Peyer's patch (tissue), 4 donors: ENCODE measurements around the gene KRTAP5-4. TPM values are rescaled to one million over a fixed set of nuclear protein-coding genes. Genes with fewer than 3 reads are reported as not detected.
"Not testable (repeated sequence)": the region's sequence is repeated elsewhere in the genome, so short reads cannot be mapped to it uniquely, and the experiment has no call there.

Experiments
- DNase-seq, 3 donors: peaks; one replicate each; pipeline ENCODE4 v3.0.0-alpha.2; 2017 to 2019
- H3K27ac ChIP-seq, 4 donors: fragments of 200-600 bp; sonication (generic); one replicate each; pipeline ENCODE4 v1.5.1; 2016 to 2019
- H3K27me3 ChIP-seq, 2 donors: fragments of 200-600 bp; sonication (generic); one replicate each; pipeline ENCODE4 v1.5.1; 2019
- H3K36me3 ChIP-seq, 3 donors: fragments of 200-600 bp; sonication (generic); one replicate each; pipeline ENCODE4 v1.5.1; 2016 to 2019
- H3K4me1 ChIP-seq, 4 donors: fragments of 200-600 bp; sonication (generic); one replicate each; pipeline ENCODE4 v1.5.1; 2016 to 2019
- H3K4me3 ChIP-seq, 4 donors: fragments of 200-600 bp; sonication (generic); 1 replicate in 3 of 4; 2 replicates in 1 of 4; pipeline ENCODE4 v1.5.1; 2016 to 2019; ENCODE audit warnings: mild to moderate bottlenecking in 1 of 4
- H3K9me3 ChIP-seq, 4 donors: fragments of 200-600 bp; sonication (generic); one replicate each; pipeline ENCODE4 v1.5.1; 2016 to 2019; ENCODE audit warnings: mild to moderate bottlenecking in 1 of 4
- CTCF ChIP-seq, 6 experiments: fragments of 450-650 bp in 4 of 6; fragments of 200-600 bp in 2 of 6; sonication (generic) in 1 of 6; IDR thresholded peaks; one replicate each; pipeline ENCODE4 v1.5.1; 2017 to 2019; ENCODE audit warnings: antibody characterized with exemption in 6 of 6, mild to moderate bottlenecking in 3 of 6, moderate library complexity in 1 of 6
- POLR2A ChIP-seq, 2 donors: fragments of 450-650 bp; IDR thresholded peaks; one replicate each; pipeline ENCODE4 v1.5.1; 2017; ENCODE audit warnings: antibody characterized with exemption in 2 of 2, mild to moderate bottlenecking in 2 of 2, moderate library complexity in 2 of 2
- total RNA-seq, 4 donors: library from RNA; depleted of rRNA; stranded (reverse); fragments of >200 nt; gene quantifications; one replicate each; pipeline ENCODE4 v1.1.0, GENCODE V29; 2016

The KRTAP5-4 gene
- total RNA-seq, 4 donors from 2014 or later, result not detected

GRCh38 chr11:1618231-1618630 lies 3.7 kb downstream of the KRTAP5-4 start:
- Histone ChIP-seq H3K4me3 (no peak overlapping the region), H3K36me3 (no peaks in the 10 kb centered on the region), H3K27ac (no peak overlapping the region), H3K27me3 (no peaks in the 10 kb centered on the region), H3K4me1 (no peaks in the 10 kb centered on the region), H3K9me3 (no peaks in the 10 kb centered on the region)
- DNase-seq, result no peak
- no peak for TF ChIP-seq POLR2A (IDR thresholded peaks at IDR 0.05)
- no peak for TF ChIP-seq CTCF (IDR thresholded peaks at IDR 0.05)

- Histone ChIP-seq H3K4me1 (no peaks in the 10 kb centered on the region), H3K27me3 (no peaks in the 10 kb centered on the region), H3K9me3 (no peaks in the 10 kb centered on the region), H3K36me3 (no peaks in the 10 kb centered on the region), H3K4me3 (no peak within 1 kb of the TSS), H3K27ac (no peak within 1 kb of the TSS)
- no peak for DNase-seq
- TF ChIP-seq POLR2A (IDR thresholded peaks at IDR 0.05) (no peak), CTCF (IDR thresholded peaks at IDR 0.05) (no peak)
Observed at GRCh38 chr11:1608363-1608762, 13.6 kb downstream of the KRTAP5-4 start, which contains the start of gene KRTAP5-3. Gene KRTAP5-3 (minus strand): TSS chr11:1608463. CDS start chr11:1608385, 78 bp downstream.

GRCh38 chr11:1607901-1608300 lies 14.0 kb downstream of the KRTAP5-4 start:
- not testable (repeated sequence) for DNase-seq, H3K4me3 ChIP-seq, H3K9me3 ChIP-seq, H3K4me1 ChIP-seq, H3K27ac ChIP-seq, H3K27me3 ChIP-seq, H3K36me3 ChIP-seq

- H3K9me3 ChIP-seq, H3K36me3 ChIP-seq, H3K27ac ChIP-seq, DNase-seq, H3K4me1 ChIP-seq, H3K4me3 ChIP-seq, H3K27me3 ChIP-seq: not testable (repeated sequence)
Observed at GRCh38 chr11:1607156-1607845, 14.6 kb downstream of the KRTAP5-4 start.

- H3K27ac ChIP-seq, result peak overlapping the region in 1 of 4 donors; percentile 64
- H3K27me3 ChIP-seq, H3K4me1 ChIP-seq, H3K36me3 ChIP-seq, H3K9me3 ChIP-seq, H3K4me3 ChIP-seq: not testable (repeated sequence)
- peak in 2 of 3 donors; percentile 56 to 61 for DNase-seq
Observed at GRCh38 chr11:1605923-1606322, 16.0 kb downstream of the KRTAP5-4 start.

- no peaks in the 10 kb centered on the region for H3K9me3 ChIP-seq
- no peaks in the 10 kb centered on the region for H3K4me1 ChIP-seq
- H3K36me3 ChIP-seq, result no peaks in the 10 kb centered on the region
- no peak overlapping the region for H3K27ac ChIP-seq
- TF ChIP-seq CTCF (IDR thresholded peaks at IDR 0.05) (no peak), POLR2A (IDR thresholded peaks at IDR 0.05) (no peak)
- DNase-seq, result no peak
- no peaks in the 10 kb centered on the region for H3K27me3 ChIP-seq
- H3K4me3 ChIP-seq, result no peak overlapping the region
Observed at GRCh38 chr11:1604711-1605110, 17.2 kb downstream of the KRTAP5-4 start.

- DNase-seq, result no peak
- H3K4me3 ChIP-seq, result no peak overlapping the region
- no peaks in the 10 kb centered on the region for H3K36me3 ChIP-seq
Observed at GRCh38 chr11:1604181-1604580, 17.8 kb downstream of the KRTAP5-4 start.

More at GRCh38 chr11:1604181-1604580, 17.8 kb downstream of the KRTAP5-4 start:
- Histone ChIP-seq H3K9me3 (no peaks in the 10 kb centered on the region), H3K4me1 (no peaks in the 10 kb centered on the region), H3K27ac (no peak overlapping the region), H3K27me3 (no peaks in the 10 kb centered on the region)
- TF ChIP-seq CTCF (IDR thresholded peaks at IDR 0.05), result no peak
- TF ChIP-seq POLR2A (IDR thresholded peaks at IDR 0.05), result no peak
